Heart left ventricle (tissue), 16 donors: ENCODE data around the gene CDC14B. TPM values are rescaled to one million over a fixed set of nuclear protein-coding genes. Genes with fewer than 3 reads are reported as not detected.

ENCODE experiments used
- ATAC-seq, 4 donors: fragments of 200-7000 bp; cut with Tn5 transposase; one replicate each; pipeline ENCODE4 v1.9.1; 2020 to 2022; ENCODE audit warnings: moderate library complexity in 4 of 4, mild to moderate bottlenecking in 3 of 4, moderate number of reproducible peaks in 1 of 4
- DNase-seq, 5 donors: peaks; one replicate each; pipeline ENCODE4 v3.0.0-alpha.2; 2020
- H3K27ac ChIP-seq, 12 donors: fragments of 200-600 bp; sonication (generic) in 4 of 12; one replicate each; pipeline versions ENCODE4 v1.5.0 to v1.8.0; 2016 to 2022; ENCODE audit warnings: mild to moderate bottlenecking in 2 of 12
- H3K27me3 ChIP-seq, 9 donors: fragments of 200-600 bp; sonication (generic) in 2 of 9; one replicate each; pipeline versions ENCODE4 v1.5.1 to v1.8.0; 2016 to 2022; ENCODE audit warnings: mild to moderate bottlenecking in 3 of 9
- H3K36me3 ChIP-seq, 9 donors: fragments of 200-600 bp; sonication (generic) in 2 of 9; one replicate each; pipeline versions ENCODE4 v1.5.0 to v1.8.0; 2018 to 2022; ENCODE audit warnings: mild to moderate bottlenecking in 2 of 9
- H3K4me1 ChIP-seq, 12 donors: fragments of 200-600 bp; sonication (generic) in 4 of 12; one replicate each; pipeline versions ENCODE4 v1.5.0 to v1.8.0; 2016 to 2022; ENCODE audit warnings: mild to moderate bottlenecking in 3 of 12
- H3K4me3 ChIP-seq, 12 donors: fragments of 200-600 bp; sonication (generic) in 4 of 12; one replicate each; pipeline versions ENCODE4 v1.5.0 to v1.8.0; 2017 to 2022; ENCODE audit warnings: mild to moderate bottlenecking in 9 of 12, moderate library complexity in 4 of 12
- H3K9me3 ChIP-seq, 12 donors: fragments of 200-600 bp; sonication (generic) in 4 of 12; one replicate each; pipeline versions ENCODE4 v1.5.0 to v1.8.0; 2016 to 2022; ENCODE audit warnings: mild to moderate bottlenecking in 1 of 12
- CTCF ChIP-seq, 12 donors: fragments of 200-600 bp; sonication (generic) in 4 of 12; IDR thresholded peaks; one replicate each; pipeline versions ENCODE4 v1.5.0 to v1.8.0; 2018 to 2022; ENCODE audit warnings: antibody characterized with exemption in 12 of 12, mild to moderate bottlenecking in 5 of 12
- POLR2A ChIP-seq, 2 donors: fragments of 450-650 bp; IDR thresholded peaks; one replicate each; pipeline ENCODE4 v1.6.1; 2017; ENCODE audit warnings: antibody characterized with exemption in 2 of 2, mild to moderate bottlenecking in 2 of 2, moderate library complexity in 2 of 2
- WGBS, 4 donors: extraction: QIAGEN DNeasy Blood & Tissue Kit in 2 of 4; methylation state at CpG; one replicate each; pipeline versions ENCODE4 v1.1.5 to v1.1.7; 2013 to 2018; 5-methylcytosine and 5-hydroxymethylcytosine counted together
- intact Hi-C, 10 donors: fragments of 100-400 bp; cut with DNase I; formaldehyde crosslinking; loops; one replicate each; pipeline versions ENCODE4 v1.11.1 to v1.14.2; 2022
- polyA plus RNA-seq, 2 donors: library from polyadenylated mRNA; stranded (reverse); fragments of 200-250 nt; gene quantifications; one replicate each; pipeline ENCODE4 v1.2.3, GENCODE V29; 2013
- total RNA-seq, 9 donors: library from RNA; depleted of rRNA in 2 of 9; stranded (reverse); fragments of >200 nt in 2 of 9; fragmentation: NEBNext Ultra II Directional in 3 of 9; extraction: Animal tissue kit (Norgen Biotek cat#: 25700) in 3 of 9; gene quantifications; one replicate each; pipeline versions ENCODE4 v1.1.0 to v1.2.4, GENCODE V29; 2016 to 2023
- donor health status: ischemic (EF 13 %, LVEDD 7.1; RV severe dilation, severe dysfunction).
- donor health status: healthy with polysubstance abuse.
- donor health status: DM: no; HTN: yes; CAD: no.
- donor health status: DM: no; HTN: no; CAD: no.
- donor health status: ischemic (EF 25% LVEDD 6.9; RV normal size, moderate dysfunction).
- donor health status: ischemic (EF 25% LVEDD 5.7; RV mildly dilated, moderate dysfunction).
- donor health status: healthy.
- donor health status: DM: yes; HTN: yes; CAD: no.
- donor health status: ischemic (EF 35%, LVEDD 5.7; RV mildly dilated, moderate dysfunction).
- donor health status: nonischemic (EF 11% LVEDD 7.7; RV severe dilation, severe dysfunction).
- donor health status: DM: yes; HTN: yes; CAD: no.
- donor health status: PGD.
- donor health status: ischemic (EF 29% LVEDD 5.4; RV normal size, mild dysfunction).
- donor health status: nonischemic (EF 23%, LVEDD 6.1; RV moderate dilation, normal function).

The CDC14B gene
- total and polyA plus RNA-seq, 11 donors = 5.1 to 37.0 (median 23.7) TPM

DNA sequence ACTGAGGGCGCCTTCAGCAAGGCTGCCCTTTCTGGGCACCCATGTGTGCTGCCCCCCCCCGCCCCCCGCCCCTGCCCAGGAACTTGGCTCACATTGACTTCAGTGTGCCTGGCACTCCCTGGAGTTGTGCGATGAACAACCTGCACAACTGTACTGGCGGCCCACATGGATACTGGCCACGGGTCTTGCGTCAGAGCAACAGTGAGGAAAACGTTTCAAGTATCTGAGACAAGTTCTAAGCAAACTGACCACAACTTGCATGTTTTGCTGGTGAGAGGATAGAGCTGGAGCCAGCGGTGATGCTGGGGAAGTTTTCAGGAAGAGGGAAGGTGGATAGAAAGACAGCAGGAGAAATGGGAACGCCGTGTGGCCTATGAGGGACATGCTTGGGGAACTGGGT lies 124.3 kb downstream of the CDC14B start:
- WGBS, 4 donors = 91 to 95% (median 93%) methylated on average over 11 of the region's 11 CpGs
- ATAC-seq = no peak

GRCh38 chr9:96494215-96494800 lies 125.3 kb downstream of the CDC14B start:
- WGBS, 4 donors = 79 to 86% (median 82%) methylated on average over 8 of the region's 8 CpGs
- H3K4me3 ChIP-seq = no peak overlapping the region
- ATAC-seq (no peak), DNase-seq (no peak)
- TF ChIP-seq POLR2A (IDR thresholded peaks at IDR 0.05) = no peak
- no peak for TF ChIP-seq CTCF (IDR thresholded peaks at IDR 0.05)
- no peaks in the 10 kb centered on the region for H3K9me3 ChIP-seq
- H3K27me3 ChIP-seq = no peaks in the 10 kb centered on the region
- peaks cover 0 to 44% (median 24%) of the 10 kb centered on the region in 9 donors for H3K36me3 ChIP-seq
- H3K4me1 ChIP-seq = peaks cover 0 to 34% (median 9%) of the 10 kb centered on the region in 12 donors
- peak overlapping the region in 1 of 12 donors; percentile 14 for H3K27ac ChIP-seq
- intact Hi-C loops = no loop called here

More for the DNA sequence above, 124.3 kb downstream of the CDC14B start:
- Histone ChIP-seq H3K4me1 (peaks cover 0 to 34% (median 9%) of the 10 kb centered on the region in 12 donors), H3K27me3 (no peaks in the 10 kb centered on the region), H3K36me3 (peaks cover 0 to 34% (median 14%) of the 10 kb centered on the region in 9 donors), H3K9me3 (no peaks in the 10 kb centered on the region), H3K27ac (no peak overlapping the region), H3K4me3 (no peak overlapping the region)
- DNase-seq = no peak
- no peak for TF ChIP-seq POLR2A (IDR thresholded peaks at IDR 0.05)
- TF ChIP-seq CTCF (IDR thresholded peaks at IDR 0.05) = no peak
- intact Hi-C loops = no loop called here

- Histone ChIP-seq H3K27me3 (no peaks in the 10 kb centered on the region), H3K4me3 (no peak overlapping the region), H3K27ac (peak overlapping the region in 1 of 12 donors; percentile 14), H3K36me3 (peaks cover 0 to 50% (median 28%) of the 10 kb centered on the region in 9 donors), H3K9me3 (no peaks in the 10 kb centered on the region), H3K4me1 (peaks cover 0 to 34% (median 8%) of the 10 kb centered on the region in 12 donors)
- intact Hi-C loops = no loop called here
- no peak for ATAC-seq
- 84 to 89% (median 85%) methylated on average over 13 of the region's 13 CpGs for WGBS, 4 donors
- no peak for DNase-seq
- no peak for TF ChIP-seq CTCF (IDR thresholded peaks at IDR 0.05)
- TF ChIP-seq POLR2A (IDR thresholded peaks at IDR 0.05) = no peak
Measured at GRCh38 chr9:96493757-96494156, 125.9 kb downstream of the CDC14B start.

DNA sequence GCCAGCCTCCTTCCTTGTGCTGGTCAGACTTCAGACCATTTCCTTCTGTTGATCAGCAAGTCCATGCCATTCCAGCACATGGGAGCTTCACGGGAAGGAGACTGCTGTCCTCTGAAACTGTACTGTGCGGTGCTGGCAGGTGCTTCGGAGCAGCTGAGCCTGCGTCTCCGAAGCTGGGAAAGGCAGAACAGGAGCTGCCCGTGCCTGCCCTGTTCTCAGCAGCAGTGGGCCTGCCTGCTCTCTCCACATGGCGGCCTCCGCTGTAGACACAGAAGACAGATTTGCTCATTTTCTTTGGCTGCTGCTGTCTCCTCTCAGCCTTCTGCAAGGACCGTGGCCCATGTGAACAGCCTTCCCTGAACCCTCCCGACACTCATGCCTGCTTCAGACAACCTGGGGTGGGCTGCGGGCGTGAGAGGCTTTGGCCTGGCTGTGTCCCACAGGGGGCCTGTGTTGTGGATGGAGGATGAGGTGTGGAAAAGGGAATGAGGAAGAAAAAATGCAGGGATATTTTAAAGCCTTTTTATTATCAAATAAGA lies 126.6 kb downstream of the CDC14B start:
- H3K9me3 ChIP-seq = no peaks in the 10 kb centered on the region
- WGBS, 4 donors = 87 to 97% (median 92%) methylated on average over 12 of the region's 12 CpGs

More for the DNA sequence above, 126.6 kb downstream of the CDC14B start:
- DNase-seq (no peak), ATAC-seq (no peak)
- TF ChIP-seq POLR2A (IDR thresholded peaks at IDR 0.05) = no peak
- no peak for TF ChIP-seq CTCF (IDR thresholded peaks at IDR 0.05)
- H3K4me1 ChIP-seq = peaks cover 0 to 33% (median 9%) of the 10 kb centered on the region in 12 donors
- H3K27ac ChIP-seq = no peak overlapping the region
- H3K4me3 ChIP-seq = no peak overlapping the region
- intact Hi-C loops = no loop called here
- no peaks in the 10 kb centered on the region for H3K27me3 ChIP-seq
- peaks cover 0 to 57% (median 33%) of the 10 kb centered on the region in 9 donors for H3K36me3 ChIP-seq
